GM12875 (cell line): ENCODE data around the gene ABHD17A.

ENCODE experiments used
- H3K4me3 ChIP-seq: one replicate; pipeline ENCODE4 v1.5.1; 2011; ENCODE audit warnings: low read depth, low read length, control low read depth
- CTCF ChIP-seq: IDR thresholded peaks from 2 replicates; pipeline ENCODE4 v1.5.1; 2011; ENCODE audit warnings: low read depth, mild to moderate bottlenecking, control low read depth, inconsistent platforms, low read length, moderate library complexity, borderline replicate concordance; ENCODE audit not compliant: insufficient read depth

The ABHD17A gene

GRCh38 chr19:1837625-1838105 lies 47.6 kb downstream of the ABHD17A start:
- TF ChIP-seq CTCF, result peak; percentile 97
- H3K4me3 ChIP-seq, result no peak overlapping the region

DNA sequence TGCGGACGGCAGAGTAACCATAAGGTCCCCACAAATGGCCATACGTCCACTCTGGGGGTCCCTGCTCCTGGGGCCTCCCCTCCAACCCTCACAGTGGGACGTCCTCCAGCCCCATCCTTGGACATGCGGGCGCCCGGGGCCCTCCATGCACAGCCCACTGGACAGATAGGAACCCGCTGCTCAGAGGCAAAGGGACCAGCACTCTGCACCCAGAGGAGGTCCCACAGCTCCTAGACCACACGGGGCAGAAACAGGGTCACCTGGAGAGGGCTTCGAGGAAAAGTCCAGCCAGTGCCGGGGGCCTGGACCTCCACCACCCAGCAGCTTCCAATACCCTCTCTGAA lies 48.1 kb downstream of the ABHD17A start:
- no peak overlapping the region for H3K4me3 ChIP-seq
- TF ChIP-seq CTCF, result no peak

DNA sequence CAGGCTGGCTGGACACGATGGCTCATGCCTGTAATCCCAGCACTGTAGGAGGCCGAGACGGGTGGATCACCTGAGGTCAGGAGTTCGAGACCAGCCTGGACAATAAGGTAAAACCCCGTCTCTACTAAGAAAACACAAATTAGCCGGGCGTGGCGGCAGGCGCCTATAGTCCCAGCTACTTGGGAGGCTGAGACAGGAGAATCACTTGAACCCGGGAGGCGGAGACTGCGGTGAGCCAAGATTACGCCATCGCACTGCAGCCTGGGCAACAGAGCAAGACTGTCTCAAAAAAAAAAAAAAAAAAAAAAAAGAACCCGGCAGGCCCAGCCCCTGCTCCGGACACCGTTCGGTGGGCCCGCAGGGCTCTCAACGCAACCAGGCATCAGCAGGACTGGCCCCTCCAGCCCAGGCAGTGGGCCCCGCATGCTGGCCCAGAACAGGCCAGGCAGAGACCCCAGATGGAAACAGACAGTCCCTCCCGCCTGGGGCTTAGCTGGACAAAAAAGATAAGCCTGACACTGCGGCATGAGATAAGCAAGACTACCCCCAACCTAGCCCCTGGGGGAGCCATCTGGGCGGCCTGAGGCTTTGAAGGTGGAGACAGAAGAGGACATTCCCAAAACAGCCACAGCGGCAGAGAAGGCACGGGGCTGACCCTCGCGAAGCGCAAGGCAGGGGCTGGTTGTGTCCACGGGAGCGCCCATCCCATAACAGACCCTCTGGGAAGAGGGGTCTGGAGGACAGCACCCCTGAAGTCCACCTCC lies 48.7 kb downstream of the ABHD17A start:
- no peak overlapping the region for H3K4me3 ChIP-seq
- TF ChIP-seq CTCF, result no peak

DNA sequence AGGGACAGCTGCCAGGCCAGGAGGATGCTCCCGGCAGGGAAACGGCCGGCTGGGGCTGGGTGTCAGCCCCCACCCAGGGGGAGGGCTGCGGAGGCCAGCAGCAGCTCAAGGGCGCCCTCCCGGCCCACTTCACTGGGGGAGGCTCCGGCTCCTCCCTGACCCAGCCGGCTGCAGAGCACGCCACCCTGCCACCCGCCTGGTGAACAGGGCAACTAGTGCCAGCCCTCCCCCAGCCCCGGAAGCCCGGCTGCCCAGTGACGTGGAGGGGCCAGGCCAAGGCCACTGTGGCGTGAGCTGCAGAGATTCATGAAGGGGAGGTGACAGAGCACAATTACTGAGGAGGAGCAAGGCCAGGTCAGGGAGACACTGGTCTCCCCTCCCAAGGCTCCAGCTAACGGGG lies 51.8 kb downstream of the ABHD17A start:
- H3K4me3 ChIP-seq, result no peak overlapping the region
- no peak for TF ChIP-seq CTCF

DNA sequence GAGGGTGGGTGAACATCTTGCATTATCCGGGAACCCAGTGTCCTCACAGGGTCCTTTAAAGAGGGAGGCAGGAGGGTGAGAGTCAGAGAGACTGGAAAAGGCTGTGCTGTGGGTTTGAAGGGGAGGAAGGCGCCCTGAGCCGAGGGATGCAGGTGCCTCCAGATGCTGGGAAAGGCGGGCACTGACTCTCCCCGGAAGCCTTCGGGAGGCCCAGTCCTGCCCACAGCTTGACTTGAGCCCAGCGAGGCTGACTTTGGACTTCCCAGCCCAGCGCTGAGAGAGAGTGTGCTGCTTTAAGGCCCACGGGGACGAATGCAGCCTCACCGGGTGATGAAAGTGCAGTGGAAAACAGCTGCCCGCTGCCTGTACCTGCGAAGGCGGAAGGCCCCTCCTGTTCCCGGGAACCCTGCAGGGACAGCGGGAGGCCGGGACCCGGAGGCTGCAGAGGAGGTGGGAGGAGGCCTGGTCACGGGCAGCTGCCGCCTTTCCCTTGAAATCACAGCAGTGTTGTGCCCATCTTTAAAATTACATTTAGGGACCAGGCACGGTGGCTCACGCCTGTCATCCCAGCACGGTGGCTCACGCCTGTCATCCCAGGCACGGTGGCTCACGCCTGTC lies 53.1 kb downstream of the ABHD17A start:
- H3K4me3 ChIP-seq, result no peak overlapping the region
- no peak for TF ChIP-seq CTCF

GRCh38 chr19:1830978-1831377 lies 54.3 kb downstream of the ABHD17A start:
- TF ChIP-seq CTCF, result no peak
- no peak overlapping the region for H3K4me3 ChIP-seq

GRCh38 chr19:1830568-1830967 lies 54.7 kb downstream of the ABHD17A start:
- TF ChIP-seq CTCF, result no peak

More at GRCh38 chr19:1830568-1830967, 54.7 kb downstream of the ABHD17A start:
- no peak overlapping the region for H3K4me3 ChIP-seq
